MM.1S (cell line): ENCODE data around the gene NLGN1.
A peak's percentile ranks its signal among the peaks of the same experiment; 100 is the strongest.

Experiments used
- DNase-seq: peaks from one replicate; pipeline ENCODE4 v3.0.0-alpha.2; 2015
- H2AFZ ChIP-seq: fragments of 300-600 bp; sonication (generic); 2 replicates; pipeline ENCODE4 v1.6.0; 2016; ENCODE audit warnings: antibody characterized with exemption, low read length
- H3F3A ChIP-seq: fragments of 300-600 bp; sonication (generic); 2 replicates; pipeline ENCODE4 v1.6.1; 2016; ENCODE audit warnings: mild to moderate bottlenecking, antibody characterized with exemption, low read length, moderate library complexity, mixed read lengths; ENCODE audit not compliant: insufficient read depth
- H3K27ac ChIP-seq: fragments of 300-600 bp; sonication (generic); 2 replicates; pipeline ENCODE4 v1.5.1; 2016; ENCODE audit warnings: mild to moderate bottlenecking, low read length
- H3K27me3 ChIP-seq: fragments of 300-600 bp; sonication (generic); replicated peaks from 2 replicates; pipeline ENCODE4 v1.6.0; 2016; ENCODE audit warnings: low read length; ENCODE audit not compliant: insufficient read depth
- H3K36me3 ChIP-seq: fragments of 300-600 bp; sonication (generic); replicated peaks from 2 replicates; pipeline ENCODE4 v1.6.1; 2016; ENCODE audit warnings: mild to moderate bottlenecking, low read length, mixed read lengths; ENCODE audit not compliant: insufficient read depth
- H3K4me1 ChIP-seq: fragments of 300-600 bp; sonication (generic); 2 replicates; pipeline ENCODE4 v1.6.1; 2016; ENCODE audit warnings: low read length, mixed read lengths
- H3K4me2 ChIP-seq: fragments of 300-600 bp; sonication (generic); 2 replicates; pipeline ENCODE4 v1.6.0; 2016; ENCODE audit warnings: low read depth, low read length
- H3K4me3 ChIP-seq: fragments of 300-600 bp; sonication (generic); 2 replicates; pipeline ENCODE4 v1.5.1; 2016; ENCODE audit warnings: low read length, mixed read lengths
- H3K79me2 ChIP-seq: fragments of 300-600 bp; sonication (generic); 2 replicates; pipeline ENCODE4 v1.6.1; 2016; ENCODE audit warnings: mixed run types, low read length, mixed read lengths
- H3K9ac ChIP-seq: fragments of 300-600 bp; sonication (generic); 2 replicates; pipeline ENCODE4 v1.6.1; 2016; ENCODE audit warnings: low read length, mixed read lengths
- H3K9me2 ChIP-seq: fragments of 300-600 bp; sonication (generic); replicated peaks from 2 replicates; pipeline ENCODE4 v1.6.1; 2016; ENCODE audit warnings: mild to moderate bottlenecking, low read length, mixed read lengths; ENCODE audit not compliant: insufficient read depth
- H3K9me3 ChIP-seq: fragments of 300-600 bp; sonication (generic); replicated peaks from 2 replicates; pipeline ENCODE4 v1.6.1; 2016; ENCODE audit warnings: mild to moderate bottlenecking, low read length, mixed read lengths; ENCODE audit not compliant: insufficient read depth
- H4K20me1 ChIP-seq: fragments of 300-600 bp; sonication (generic); 2 replicates; pipeline ENCODE4 v1.6.1; 2016; ENCODE audit warnings: mild to moderate bottlenecking, low read length, moderate library complexity, mixed read lengths; ENCODE audit not compliant: insufficient read depth
- CTCF ChIP-seq: fragments of 300-600 bp; sonication (generic); IDR thresholded peaks from 2 replicates; pipeline ENCODE4 v1.5.1; 2016; ENCODE audit warnings: antibody characterized with exemption, low read length, mixed read lengths
- EZH2 ChIP-seq: fragments of 300-600 bp; sonication (generic); optimal IDR thresholded peaks from 2 replicates; pipeline ENCODE3; 2017; ENCODE audit warnings: low read depth, mild to moderate bottlenecking, antibody characterized with exemption, low read length, mixed read lengths
- EZH2phosphoT487 ChIP-seq: fragments of 300-600 bp; sonication (generic); IDR thresholded peaks from 2 replicates; pipeline ENCODE4 v1.6.1; 2018; ENCODE audit warnings: antibody characterized with exemption, low read length

NLGN1 gene

GRCh38 chr3:173870976-173871375 is 473.4 kb downstream of the NLGN1 start:
- no peaks in the 10 kb centered on the region for H4K20me1 ChIP-seq
- TF ChIP-seq EZH2 (no peak), CTCF (no peak), EZH2phosphoT487 (no peak)
- no peaks in the 10 kb centered on the region for H3K36me3 ChIP-seq
- peaks cover 32% of the 10 kb centered on the region for H3K4me1 ChIP-seq
- H2AFZ ChIP-seq = no peak overlapping the region
- no peaks in the 10 kb centered on the region for H3K9me2 ChIP-seq
- H3F3A ChIP-seq = peaks cover 12% of the 10 kb centered on the region
- H3K27ac ChIP-seq = no peak overlapping the region
- no peak overlapping the region for H3K9ac ChIP-seq
- no peaks in the 10 kb centered on the region for H3K79me2 ChIP-seq
- no peak overlapping the region for H3K4me2 ChIP-seq
- no peak for DNase-seq
- no peaks in the 10 kb centered on the region for H3K9me3 ChIP-seq
- H3K4me3 ChIP-seq = no peak overlapping the region
- no peaks in the 10 kb centered on the region for H3K27me3 ChIP-seq

GRCh38 chr3:173875790-173876189 is 478.2 kb downstream of the NLGN1 start:
- H3K36me3 ChIP-seq = no peaks in the 10 kb centered on the region
- H3K9me3 ChIP-seq = no peaks in the 10 kb centered on the region
- H3K27ac ChIP-seq = no peak overlapping the region
- no peak overlapping the region for H2AFZ ChIP-seq
- H3K9me2 ChIP-seq = no peaks in the 10 kb centered on the region
- H3K79me2 ChIP-seq = no peaks in the 10 kb centered on the region
- H4K20me1 ChIP-seq = no peaks in the 10 kb centered on the region
- H3F3A ChIP-seq = no peaks in the 10 kb centered on the region
- TF ChIP-seq EZH2phosphoT487 = no peak
- TF ChIP-seq CTCF = no peak
- no peak for TF ChIP-seq EZH2
- H3K4me2 ChIP-seq = no peak overlapping the region
- H3K27me3 ChIP-seq = no peaks in the 10 kb centered on the region
- no peak overlapping the region for H3K9ac ChIP-seq
- no peaks in the 10 kb centered on the region for H3K4me1 ChIP-seq
- H3K4me3 ChIP-seq = no peak overlapping the region
- DNase-seq = no peak

GRCh38 chr3:173876476-173876875 is 478.9 kb downstream of the NLGN1 start:
- Histone ChIP-seq H3K9ac (no peak overlapping the region), H3K27me3 (no peaks in the 10 kb centered on the region), H3F3A (no peaks in the 10 kb centered on the region), H3K9me3 (no peaks in the 10 kb centered on the region), H3K79me2 (no peaks in the 10 kb centered on the region), H2AFZ (no peak overlapping the region), H3K4me2 (no peak overlapping the region), H3K9me2 (no peaks in the 10 kb centered on the region), H3K4me3 (no peak overlapping the region), H4K20me1 (no peaks in the 10 kb centered on the region), H3K36me3 (no peaks in the 10 kb centered on the region), H3K27ac (no peak overlapping the region), H3K4me1 (no peaks in the 10 kb centered on the region)
- no peak for DNase-seq
- no peak for TF ChIP-seq EZH2
- no peak for TF ChIP-seq EZH2phosphoT487
- TF ChIP-seq CTCF = peak; percentile 34; the same call in 1 of the 2 replicates
